HG03039 (cell line): ENCODE results near the gene NACC1.

Experiments
- ATAC-seq: cut with Tn5 transposase; IDR thresholded peaks from one replicate; pipeline ENCODE4 v1.9.1; 2021; ENCODE audit warnings: mild to moderate bottlenecking, moderate library complexity; ENCODE audit not compliant: unreplicated experiment

Gene NACC1

GRCh38 chr19:13099073-13099999 lies 18.7 kb upstream of the NACC1 start:
- ATAC-seq, result no peak

DNA sequence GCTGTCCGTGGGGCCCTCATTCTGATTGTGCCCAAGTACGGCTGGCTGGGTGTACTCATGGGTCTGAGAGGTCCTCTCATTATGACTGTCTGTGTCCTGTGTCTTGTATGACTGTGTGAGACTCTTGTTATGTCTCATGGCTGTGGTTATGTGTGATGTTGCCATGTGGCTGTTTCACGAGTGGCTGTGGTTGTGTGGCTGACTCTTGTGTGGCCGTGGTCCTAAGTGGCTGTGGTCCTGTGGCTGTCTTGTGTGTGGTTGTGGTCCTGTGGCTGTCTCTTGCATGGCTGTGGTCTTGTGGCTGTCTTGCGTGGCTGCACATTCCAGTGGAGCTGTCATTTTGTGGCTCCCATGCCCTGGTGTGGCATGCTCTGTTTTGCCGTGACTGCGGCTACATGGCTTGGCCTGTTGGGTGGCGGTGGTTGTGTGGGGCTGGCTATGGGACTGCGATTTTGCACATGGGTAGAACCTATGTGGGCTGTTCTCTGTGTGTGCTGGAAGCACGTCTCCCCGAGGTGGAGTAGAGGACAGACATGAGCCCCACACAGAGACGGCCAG lies 18.0 kb upstream of the NACC1 start:
- no peak for ATAC-seq

DNA sequence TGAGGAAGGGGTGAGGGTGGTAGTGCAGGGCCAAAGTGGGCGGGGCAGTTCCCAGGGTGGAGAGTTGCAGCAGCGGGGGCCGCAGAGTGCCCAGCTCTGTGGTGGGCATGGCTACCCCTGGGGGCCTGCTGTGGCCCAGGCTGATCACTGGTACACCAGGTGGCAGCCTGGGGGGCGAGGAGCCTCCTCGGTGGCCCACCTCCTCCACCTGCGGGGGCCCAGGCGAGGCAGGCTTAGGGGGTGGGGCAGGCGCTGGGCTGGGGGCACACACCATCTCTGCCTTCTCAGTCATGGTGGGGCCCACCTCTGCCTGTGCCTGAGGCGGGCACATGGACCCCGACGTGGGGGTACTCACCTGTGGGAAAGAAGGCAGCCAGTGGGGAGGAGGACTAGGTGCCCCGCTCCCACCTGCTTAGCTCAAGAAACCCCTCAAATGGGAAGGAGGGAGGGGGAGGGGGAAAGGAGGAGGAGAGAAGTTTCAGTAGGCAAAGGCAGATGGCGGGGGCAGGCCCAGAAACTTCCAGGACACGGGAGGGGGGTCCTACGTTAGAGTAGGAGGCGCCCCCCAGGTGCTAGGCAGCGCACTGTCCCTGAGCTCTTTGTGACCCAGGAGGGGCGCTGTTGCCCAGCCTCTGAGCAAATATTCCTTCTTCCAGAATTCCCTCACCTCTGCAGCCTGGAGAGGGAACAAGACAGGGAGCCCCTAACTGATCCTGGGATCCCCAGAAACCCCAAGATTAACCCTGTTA lies 17.0 kb upstream of the NACC1 start:
- ATAC-seq, result no peak

DNA sequence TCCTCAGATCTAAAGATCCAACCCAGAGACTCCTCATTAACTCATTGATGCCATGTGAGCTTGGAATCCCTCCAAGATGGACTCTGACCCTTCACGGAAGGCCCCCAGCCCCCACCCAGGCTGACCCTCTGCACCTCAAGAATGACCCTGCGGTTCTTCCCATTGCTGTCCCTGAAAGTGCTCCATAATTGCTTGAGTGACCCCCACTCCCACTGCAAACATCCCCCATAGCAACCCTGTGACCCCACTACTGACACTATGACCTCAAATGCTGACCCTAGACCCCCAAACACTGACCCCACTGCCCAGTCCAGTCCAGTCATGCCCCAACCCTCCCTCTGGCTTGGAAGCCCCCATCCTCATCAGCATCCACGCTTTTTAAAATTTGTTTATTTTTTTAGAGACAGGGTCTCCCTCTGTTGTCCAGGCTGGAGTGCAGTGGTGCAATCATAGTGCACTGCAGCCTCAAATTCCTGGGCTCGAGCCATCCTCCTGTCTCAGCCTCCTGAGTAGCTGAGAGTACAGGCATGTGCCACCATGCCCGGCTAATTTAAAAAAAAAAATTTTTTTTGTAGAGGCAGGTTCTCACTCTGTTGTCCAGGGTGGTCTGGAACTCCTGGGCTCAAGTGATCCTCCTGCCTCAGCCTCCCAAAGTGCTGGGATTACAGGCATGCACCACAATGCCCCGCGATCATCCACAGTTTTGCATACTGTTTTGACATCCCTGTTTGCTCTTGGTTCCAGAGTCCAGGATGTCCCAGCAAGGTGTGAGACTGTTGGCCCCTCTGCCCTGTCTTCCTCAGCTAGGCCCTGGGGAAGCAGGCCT lies 16.3 kb upstream of the NACC1 start:
- ATAC-seq, result no peak

DNA sequence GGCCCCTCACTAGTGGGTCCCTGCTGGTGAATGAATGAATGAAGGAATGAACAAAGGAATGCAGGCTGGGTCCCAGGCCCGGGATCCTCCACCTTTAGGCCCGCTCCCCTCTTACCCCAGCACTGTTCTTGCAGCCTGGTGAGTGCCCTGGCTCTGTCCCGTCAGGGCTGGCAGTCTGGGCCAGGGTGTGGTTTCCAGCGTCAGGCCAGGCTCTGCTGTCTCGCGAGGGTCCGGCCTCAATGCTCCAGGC lies 15.7 kb upstream of the NACC1 start:
- no peak for ATAC-seq

- no peak for ATAC-seq
These were observed 15.1 kb upstream of the NACC1 start, which contains the start of gene LYL1 for GRCh38 chr19:13102666-13103580. Gene LYL1, minus strand, starts transcription at chr19:13102858. Its CDS starts 1,687 bp downstream, at chr19:13101171.

DNA sequence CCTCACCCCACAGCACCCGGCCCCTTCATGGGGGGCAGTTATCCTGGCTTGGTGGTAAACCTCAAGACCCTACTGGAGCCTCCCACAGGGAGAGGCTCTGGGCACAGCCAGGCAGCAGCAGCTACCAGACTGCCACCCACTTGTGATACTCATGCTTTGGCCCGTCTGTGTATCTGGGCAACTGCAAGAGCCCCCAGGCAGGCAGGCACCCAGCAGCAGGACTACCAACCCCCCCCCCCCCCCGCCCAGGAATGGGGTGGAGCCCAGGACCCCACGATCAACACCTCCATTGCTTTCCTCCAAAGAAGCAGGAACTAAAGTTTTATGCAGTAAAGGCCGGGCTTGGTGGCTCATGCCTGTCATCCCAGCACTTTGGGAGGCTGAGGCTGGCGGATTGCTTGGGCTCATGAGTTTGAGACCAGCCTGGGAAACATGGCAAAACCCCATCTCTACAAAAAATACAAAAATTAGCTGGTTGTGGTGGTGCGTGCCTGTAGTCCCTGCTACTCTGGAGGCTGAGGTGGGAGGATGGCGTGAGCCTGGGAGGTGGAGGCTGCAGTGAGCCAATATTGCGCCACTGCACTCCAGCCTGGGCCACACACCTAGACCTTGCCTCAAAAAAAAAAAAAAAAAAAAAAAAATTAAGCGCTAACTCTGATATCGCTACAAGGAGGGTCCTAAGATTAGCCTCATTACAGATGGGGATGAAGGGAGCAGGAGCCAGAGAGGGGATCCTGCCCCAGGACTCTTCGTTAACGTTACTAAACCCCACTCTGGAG lies 14.3 kb upstream of the NACC1 start:
- ATAC-seq, result no peak

DNA sequence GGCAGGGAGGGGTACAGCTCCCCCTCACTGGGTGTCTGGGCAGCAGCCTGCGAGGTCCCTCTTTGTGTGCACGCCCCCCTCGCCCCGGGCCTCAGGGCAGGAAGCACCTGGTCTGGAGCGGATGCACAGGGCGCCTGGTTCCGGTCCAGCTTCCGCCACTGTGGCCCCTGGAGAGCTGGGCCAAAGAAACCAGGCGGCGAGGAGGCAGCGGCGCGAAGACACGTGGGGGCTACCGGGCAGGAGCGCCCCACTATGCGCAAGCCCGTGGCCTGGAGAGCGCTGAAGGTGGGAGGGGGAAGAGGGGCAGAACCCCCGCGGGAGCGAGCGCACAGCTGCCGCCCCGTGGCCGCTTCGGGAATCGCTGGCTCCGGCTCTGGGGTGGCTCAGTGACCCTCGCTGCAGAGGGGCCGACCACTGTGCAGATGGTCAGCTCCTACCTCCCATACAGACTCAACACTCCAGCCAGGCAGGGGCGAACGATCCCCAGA lies 13.7 kb upstream of the NACC1 start:
- no peak for ATAC-seq

DNA sequence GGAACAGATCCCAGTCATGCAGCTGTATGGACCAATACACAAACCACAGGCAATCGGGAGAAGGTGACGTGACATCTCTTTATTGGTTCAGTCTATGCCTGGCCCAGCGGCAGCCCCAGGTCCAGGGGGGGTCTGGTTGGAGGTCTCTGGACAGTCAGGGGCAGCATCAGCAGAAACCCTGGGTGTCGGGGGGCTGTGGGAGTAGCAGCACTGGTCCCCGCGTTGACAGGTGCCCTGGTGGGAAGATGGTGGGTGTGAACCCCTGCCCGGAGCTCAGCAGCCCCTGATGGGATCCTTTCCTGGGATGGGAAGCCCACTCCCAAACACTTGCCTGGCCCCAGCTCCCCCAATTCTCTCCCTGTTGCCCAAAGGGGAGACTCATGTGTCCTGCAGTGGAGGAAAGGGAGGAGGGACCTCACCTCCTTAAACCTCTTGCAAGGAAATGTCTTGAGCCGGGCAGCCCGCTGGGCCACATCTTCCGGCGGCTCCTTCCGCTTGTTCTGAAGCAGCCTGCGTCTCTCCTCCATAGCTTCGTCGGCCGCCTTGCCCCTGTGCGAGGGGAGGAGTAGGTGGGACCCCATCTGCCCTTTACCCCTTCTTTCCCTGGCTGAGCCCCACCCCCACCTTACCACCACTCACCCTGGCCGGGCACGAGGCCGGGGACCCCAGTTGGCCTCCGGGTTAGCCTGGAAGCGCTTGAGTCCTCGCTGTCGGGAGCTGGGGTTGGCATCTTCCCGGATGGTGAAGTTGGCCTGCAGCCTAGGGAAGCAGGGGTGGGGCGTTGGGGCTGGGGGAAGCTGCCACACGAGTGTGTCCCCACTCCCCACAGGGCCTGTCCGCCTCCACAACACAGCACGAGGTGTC lies 13.0 kb upstream of the NACC1 start:
- ATAC-seq, result no peak

- no peak for ATAC-seq
These were observed 8.5 kb upstream of the NACC1 start for GRCh38 chr19:13109361-13110098.

DNA sequence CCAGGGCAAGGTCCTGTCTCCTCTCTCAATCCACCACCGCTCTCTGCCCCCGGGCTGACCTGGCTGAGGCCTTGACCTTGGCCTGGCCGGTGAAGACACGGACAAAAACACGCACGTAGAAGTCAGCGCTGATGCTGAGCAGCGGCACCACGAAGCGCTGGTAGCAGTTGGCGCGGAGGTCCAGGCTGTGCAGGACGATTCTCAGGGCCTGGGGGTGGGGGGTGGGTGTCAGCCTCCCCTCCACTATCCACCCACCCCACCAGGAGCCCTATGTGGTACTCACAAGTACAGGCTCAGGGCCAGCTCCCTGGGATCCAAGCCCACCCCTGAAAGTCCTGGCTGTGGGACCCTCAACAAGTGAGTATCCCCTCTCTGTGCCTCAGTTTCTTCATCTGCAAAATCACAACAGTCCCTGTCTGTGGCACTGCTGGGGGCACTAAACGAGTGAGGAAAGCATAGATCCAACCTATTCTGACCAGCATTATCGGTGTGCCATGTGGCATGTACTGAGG lies 7.9 kb upstream of the NACC1 start:
- no peak for ATAC-seq

DNA sequence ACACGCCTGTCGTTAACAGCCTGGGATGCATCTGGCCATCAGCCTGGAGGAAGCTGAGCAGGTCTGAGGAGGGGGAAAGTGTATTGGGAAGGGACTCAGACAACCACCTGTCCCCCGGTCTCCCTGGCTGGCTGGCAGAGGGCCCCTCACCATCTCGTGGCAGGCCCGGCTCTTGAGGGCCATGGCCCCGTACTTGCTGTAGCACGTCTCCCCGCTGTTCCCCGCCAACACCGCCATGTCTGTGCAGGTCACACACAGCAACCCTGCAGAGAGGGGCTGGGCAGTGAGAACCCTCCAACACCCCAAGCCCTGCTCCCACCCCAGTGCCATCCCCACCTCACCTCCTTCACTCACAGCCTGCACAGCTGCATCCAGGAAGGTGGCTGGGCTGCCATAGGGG lies 5.5 kb upstream of the NACC1 start:
- ATAC-seq, result no peak

GRCh38 chr19:13115936-13116281 lies 2.2 kb upstream of the NACC1 start:
- no peak for ATAC-seq

DNA sequence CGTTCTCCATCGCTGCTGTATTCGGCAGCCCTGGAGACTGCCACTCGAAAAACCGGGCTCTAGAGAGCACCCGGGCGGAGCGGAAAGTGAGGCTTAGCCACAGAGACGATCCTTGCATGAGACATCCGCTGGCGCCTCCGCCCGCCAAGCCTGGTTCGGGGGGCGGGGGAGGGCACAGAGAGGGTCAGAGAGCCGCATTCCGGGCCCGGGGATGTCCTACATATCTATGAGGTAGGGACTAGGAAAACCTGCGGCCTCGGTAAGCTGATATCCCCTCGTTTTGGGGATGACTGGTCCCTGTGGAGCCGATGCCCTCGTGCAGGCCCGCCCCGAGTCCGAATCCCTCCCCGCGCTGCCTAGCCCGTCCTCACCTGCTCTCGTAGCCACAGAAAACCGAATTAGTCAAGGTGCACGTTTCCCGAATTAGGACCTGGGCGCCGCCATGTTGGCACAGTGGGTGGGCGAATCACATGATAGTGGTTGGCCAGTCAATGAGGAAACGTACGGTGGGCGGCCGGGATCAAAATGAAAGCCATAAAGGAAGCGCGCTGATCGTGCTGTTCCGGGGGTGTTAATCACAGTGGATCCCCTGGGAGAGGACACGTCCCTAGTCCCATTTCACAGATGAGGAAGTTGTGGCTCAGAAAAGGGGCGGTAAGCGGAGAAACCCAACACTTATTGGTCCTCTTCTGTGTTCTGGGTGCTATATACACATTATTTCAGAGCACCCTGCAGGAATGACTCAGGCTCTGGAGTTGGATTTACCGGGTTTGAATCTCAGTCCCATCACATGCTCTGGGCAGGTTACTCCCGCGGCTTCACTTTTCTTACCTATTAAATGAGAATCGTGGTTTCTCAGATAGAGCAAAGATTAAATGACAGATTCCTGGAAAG lies 1.5 kb upstream of the NACC1 start, which contains the start of gene TRMT1:
Gene TRMT1, minus strand, starts transcription at position 459 of the 894 bp plus-strand sequence. Its CDS starts 341 bp downstream, at position 118.
- no peak for ATAC-seq

DNA sequence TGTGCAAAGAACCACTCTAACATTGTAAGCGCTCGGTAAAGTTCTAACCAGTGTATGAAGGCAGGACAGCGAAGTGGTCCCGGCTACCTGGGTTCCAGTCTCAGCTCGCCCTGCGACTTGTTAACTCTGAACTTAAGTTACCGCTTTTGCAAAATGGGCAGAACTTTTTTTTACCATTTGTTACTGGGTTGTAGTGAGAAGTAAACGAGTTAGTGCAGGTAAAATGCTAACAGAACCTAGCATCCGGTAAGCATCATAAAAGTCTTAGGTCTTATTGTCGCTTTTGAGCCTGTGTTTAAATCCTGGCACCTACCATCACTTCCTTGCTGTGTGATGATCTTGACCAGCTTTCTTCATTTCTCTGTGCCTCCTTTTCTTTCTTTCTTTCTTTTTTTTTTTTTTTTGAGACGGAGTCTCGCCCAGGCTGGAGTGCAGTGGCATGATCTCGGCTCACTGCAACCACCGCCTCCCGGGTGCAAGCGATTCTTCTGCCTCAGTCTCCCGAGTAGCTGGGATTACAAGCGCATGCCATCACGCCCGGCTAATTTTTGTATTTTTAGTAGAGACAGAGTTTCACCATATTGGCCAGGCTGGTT lies 790 bp upstream of the NACC1 start:
- ATAC-seq, result no peak
